Fibroblast of the aortic adventitia (primary cell): ENCODE data around the gene PTPRU. TPM values are rescaled to one million over a fixed set of nuclear protein-coding genes. Genes with fewer than 3 reads are reported as not detected.

Experiments
- DNase-seq: peaks from one replicate; pipeline ENCODE4 v3.0.0-alpha.2; 2010; ENCODE audit warnings: low read depth
- H3K4me3 ChIP-seq: 2 replicates; pipeline ENCODE4 v1.5.1; 2011; ENCODE audit warnings: low read depth, mild to moderate bottlenecking, control low read depth, low read length, moderate library complexity
- CTCF ChIP-seq: IDR thresholded peaks from 2 replicates; pipeline ENCODE4 v1.5.1; 2011; ENCODE audit warnings: mild to moderate bottlenecking, low read length, control low read depth, inconsistent platforms; ENCODE audit not compliant: insufficient read depth
- total RNA-seq: library from RNA; depleted of rRNA; stranded (reverse); fragments of >200 nt; gene quantifications from 2 replicates; pipeline ENCODE4 v1.2.3, GENCODE V29; 2012; ENCODE audit warnings: low replicate concordance

PTPRU gene
- total RNA-seq, 1 donor = 25.8 TPM

GRCh38 chr1:29260531-29260930, 24.2 kb downstream of the PTPRU start:
- no peak for DNase-seq
- peak overlapping the region; percentile 58 for H3K4me3 ChIP-seq
- TF ChIP-seq CTCF = no peak

DNA sequence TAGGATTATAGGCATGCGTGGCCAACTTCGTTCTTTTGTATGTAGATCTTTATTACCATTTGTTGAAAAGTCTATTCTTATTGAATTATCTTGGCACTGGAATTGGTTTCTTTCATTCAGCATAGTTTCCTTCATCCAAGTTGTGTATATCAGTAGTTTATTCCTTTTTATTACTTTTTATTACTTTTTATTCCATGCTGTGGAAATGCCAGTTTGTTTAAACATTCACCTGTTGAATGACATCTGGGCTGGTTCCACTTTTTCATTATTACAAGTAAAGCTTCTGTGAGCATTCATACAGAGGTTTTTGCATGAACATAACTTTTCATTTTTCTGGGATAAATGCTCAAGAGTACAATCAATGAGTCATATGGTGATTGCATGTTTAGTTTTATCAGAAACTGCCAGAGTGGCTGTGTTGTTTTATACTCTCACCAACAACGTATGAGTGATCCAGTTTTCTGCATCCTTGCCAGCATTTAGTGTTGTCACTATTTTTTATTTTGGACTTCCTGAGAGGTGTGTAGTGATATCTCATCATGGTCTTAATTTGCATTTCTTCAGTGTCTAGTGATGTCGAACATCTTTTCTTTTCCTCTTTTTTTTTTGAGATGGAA, 28.6 kb downstream of the PTPRU start:
- DNase-seq = peak; percentile 83
- no peak overlapping the region for H3K4me3 ChIP-seq
- no peak for TF ChIP-seq CTCF

GRCh38 chr1:29266912-29267311, 30.6 kb downstream of the PTPRU start:
- no peak for TF ChIP-seq CTCF

GRCh38 chr1:29267321-29268070, 31.2 kb downstream of the PTPRU start:
- TF ChIP-seq CTCF = no peak
- no peak overlapping the region for H3K4me3 ChIP-seq
- DNase-seq = no peak

More at GRCh38 chr1:29266912-29267311, 30.6 kb downstream of the PTPRU start:
- no peak for DNase-seq
- no peak overlapping the region for H3K4me3 ChIP-seq

- no peak overlapping the region for H3K4me3 ChIP-seq
- DNase-seq = no peak
- TF ChIP-seq CTCF = no peak
Observed at GRCh38 chr1:29269382-29269781, 33.1 kb downstream of the PTPRU start.

GRCh38 chr1:29270929-29271521, 34.7 kb downstream of the PTPRU start:
- H3K4me3 ChIP-seq = no peak overlapping the region
- no peak for TF ChIP-seq CTCF
- peak; percentile 27 for DNase-seq
